Transverse colon (tissue), 4 donors: ENCODE data around the gene MYH15. TPM values are rescaled to one million over a fixed set of nuclear protein-coding genes. Genes with fewer than 3 reads are reported as not detected.
A peak's percentile ranks its signal among the peaks of the same experiment; 100 is the strongest.

Experiments used
- DNase-seq: peaks from one replicate; pipeline ENCODE4 v3.0.0-alpha.2; 2019
- H3K27ac ChIP-seq, 4 donors: fragments of 200-600 bp; sonication (generic); 2 replicates each; pipeline ENCODE4 v1.5.1; 2016 to 2018; ENCODE audit warnings: inconsistent platforms in 4 of 4
- H3K27me3 ChIP-seq: fragments of 200-600 bp; sonication (generic); 2 replicates; pipeline ENCODE4 v1.5.1; 2017; ENCODE audit warnings: inconsistent platforms
- H3K36me3 ChIP-seq, 4 donors: fragments of 200-600 bp; sonication (generic); 2 replicates each; pipeline ENCODE4 v1.5.1; 2017 to 2019; ENCODE audit warnings: inconsistent platforms in 4 of 4
- H3K4me1 ChIP-seq, 4 donors: fragments of 200-600 bp; sonication (generic); 2 replicates each; pipeline ENCODE4 v1.5.1; 2017 to 2020; ENCODE audit warnings: inconsistent platforms in 4 of 4
- H3K4me3 ChIP-seq, 4 donors: fragments of 200-600 bp; sonication (generic); 1 replicate in 1 of 4; 2 replicates in 3 of 4; pipeline versions ENCODE4 v1.5.1 to v1.6.1; 2017 to 2019; ENCODE audit warnings: inconsistent platforms in 4 of 4
- H3K9me3 ChIP-seq, 2 donors: fragments of 200-600 bp; sonication (generic); 2 replicates each; pipeline ENCODE4 v1.5.1; 2017 to 2019; ENCODE audit warnings: inconsistent platforms in 2 of 2
- CTCF ChIP-seq, 5 experiments: fragments of 200-600 bp in 3 of 5; fragments of 450-650 bp in 2 of 5; sonication (generic) in 3 of 5; IDR thresholded peaks; 1 replicate in 2 of 5; 2 replicates in 3 of 5; pipeline ENCODE4 v1.5.1; 2016 to 2017; ENCODE audit warnings: antibody characterized with exemption in 5 of 5, inconsistent platforms in 3 of 5, mild to moderate bottlenecking in 2 of 5, moderate library complexity in 1 of 5
- EP300 ChIP-seq: sonication (generic); formaldehyde crosslinking; IDR thresholded peaks from one replicate; pipeline ENCODE4 v1.6.1; 2017; ENCODE audit warnings: antibody characterized with exemption, low read depth
- POLR2A ChIP-seq: fragments of 450-650 bp; IDR thresholded peaks from one replicate; pipeline ENCODE4 v1.6.1; 2016; ENCODE audit warnings: antibody characterized with exemption, mild to moderate bottlenecking, moderate library complexity
- POLR2AphosphoS5 ChIP-seq, 3 donors: sonication (generic); formaldehyde crosslinking; IDR thresholded peaks; one replicate each; pipeline ENCODE4 v1.6.1; 2016; ENCODE audit warnings: antibody characterized with exemption in 3 of 3
- WGBS, 2 donors: methylation state at CpG; one replicate each; pipeline ENCODE4 v1.1.5; 2018; ENCODE audit warnings: low coverage in 1 of 2; 5-methylcytosine and 5-hydroxymethylcytosine counted together
- in situ Hi-C, 4 donors: fragments of 200-750 bp; cut with MboI; loops; one replicate each; pipeline versions ENCODE4 v1.15.0 to v1.15.1; 2017; ENCODE audit warnings: low sequenced_read_pairs in 3 of 4, low pct_ligation_motif_present in 1 of 4, low pct_unique_long_range_greater_than_20kb in 1 of 4
- intact Hi-C: fragments of 100-400 bp; cut with DNase I; formaldehyde crosslinking; loops from one replicate; pipeline ENCODE4 v1.15.1; 2023; ENCODE audit warnings: low total_unique reads
- total RNA-seq, 4 donors: library from RNA; depleted of rRNA; stranded (reverse); fragments of >200 nt; gene quantifications; one replicate each; pipeline ENCODE4 v1.1.0, GENCODE V29; 2016

The MYH15 gene
- total RNA-seq, 4 donors from 2014 or later, result 0.16 to 0.41 TPM; not detected in 2

DNA sequence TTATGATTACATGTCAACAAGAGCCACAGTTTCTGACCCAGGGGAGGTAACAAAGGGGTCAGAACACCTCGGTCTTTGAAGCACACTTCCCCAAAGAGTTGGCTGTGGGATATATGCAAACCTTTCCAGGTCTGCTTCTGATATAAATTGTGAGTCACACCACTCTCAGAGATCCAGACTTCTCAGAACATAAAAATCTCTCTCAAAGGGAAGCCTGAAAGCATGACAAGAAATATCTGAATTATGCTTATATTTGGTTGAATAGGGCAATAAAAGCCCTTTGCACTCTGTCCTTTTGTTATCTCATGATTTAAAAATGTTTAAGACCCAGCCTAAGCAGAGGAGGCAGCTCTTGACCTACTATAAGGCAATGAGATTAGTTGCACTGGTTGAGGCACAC, 56.8 kb downstream of the MYH15 start:
- peaks cover 0 to 9% (median 3%) of the 10 kb centered on the region in 4 donors for H3K4me1 ChIP-seq
- 43 to 48% methylated on average over 1 of the region's 1 CpG for WGBS, 2 donors
- no peaks in the 10 kb centered on the region for H3K36me3 ChIP-seq
- DNase-seq, result no peak
- intact Hi-C loops, result no loop called here
- H3K4me3 ChIP-seq, result no peak overlapping the region
- peak overlapping the region in 2 of 4 donors; percentile 2 to 48 for H3K27ac ChIP-seq
- TF ChIP-seq POLR2AphosphoS5 (IDR thresholded peaks at IDR 0.05), result no peak
- TF ChIP-seq POLR2A, result no peak
- no peak for TF ChIP-seq EP300
- TF ChIP-seq CTCF (IDR thresholded peaks at IDR 0.05), result no peak
- in situ Hi-C loops, result no loop called here
- H3K27me3 ChIP-seq, result no peaks in the 10 kb centered on the region
- H3K9me3 ChIP-seq, result peaks cover 0 to 3% of the 10 kb centered on the region in 2 donors

DNA sequence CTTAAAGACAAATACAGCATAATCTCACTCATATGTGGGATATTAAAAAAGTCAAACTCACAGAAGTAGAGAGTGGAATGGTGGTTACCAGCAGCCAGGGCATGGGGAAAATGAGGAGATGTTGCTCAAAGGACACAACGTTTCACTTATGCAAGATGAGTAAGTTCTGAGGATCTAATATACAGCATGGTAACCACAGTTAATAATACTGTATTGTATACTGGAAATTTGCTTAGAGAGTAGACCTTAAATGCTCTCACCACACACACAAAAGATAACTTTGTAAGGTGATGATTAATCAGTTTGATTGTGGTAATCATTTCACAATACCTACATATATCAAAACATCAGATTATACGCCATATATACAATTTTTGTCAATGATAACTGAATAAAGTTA, 60.0 kb downstream of the MYH15 start:
- Histone ChIP-seq H3K4me1 (peaks cover 0 to 9% (median 3%) of the 10 kb centered on the region in 4 donors), H3K4me3 (no peak overlapping the region), H3K27ac (no peak overlapping the region), H3K27me3 (no peaks in the 10 kb centered on the region), H3K36me3 (no peaks in the 10 kb centered on the region), H3K9me3 (peaks cover 22 to 26% of the 10 kb centered on the region in 2 donors)
- TF ChIP-seq CTCF (IDR thresholded peaks at IDR 0.05) (no peak), POLR2AphosphoS5 (IDR thresholded peaks at IDR 0.05) (no peak), POLR2A (no peak)
- 42 to 50% methylated on average over 2 of the region's 2 CpGs for WGBS, 2 donors
- intact Hi-C loops (no loop called here), in situ Hi-C loops (no loop called here)
- DNase-seq, result no peak

DNA sequence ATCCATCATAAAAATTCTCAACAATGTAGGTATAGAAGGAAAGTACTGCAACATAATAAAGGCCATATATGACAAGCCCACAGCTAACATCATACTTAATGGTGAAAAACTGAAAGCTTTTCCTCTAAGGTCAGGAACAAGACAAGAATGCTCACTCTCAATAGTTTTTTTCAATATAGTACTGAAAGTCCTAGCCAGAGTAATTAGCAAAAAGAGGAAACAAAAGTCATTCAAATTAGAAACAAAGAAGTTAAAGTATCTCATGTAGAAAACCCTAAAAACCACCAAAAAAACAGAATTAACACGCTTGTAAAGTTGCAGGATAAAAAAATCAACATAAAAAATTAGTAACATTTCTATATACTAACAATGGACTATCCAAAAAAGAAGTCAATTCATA, 61.8 kb downstream of the MYH15 start:
- in situ Hi-C loops, result no loop called here
- intact Hi-C loops, result no loop called here
- H3K4me1 ChIP-seq, result peaks cover 0 to 9% (median 3%) of the 10 kb centered on the region in 4 donors
- H3K4me3 ChIP-seq, result no peak overlapping the region
- WGBS, 2 donors, result 74 to 78% methylated on average over 1 of the region's 1 CpG
- no peak for DNase-seq
- H3K36me3 ChIP-seq, result no peaks in the 10 kb centered on the region
- no peak for TF ChIP-seq EP300
- H3K27me3 ChIP-seq, result no peaks in the 10 kb centered on the region
- peaks cover 22 to 26% of the 10 kb centered on the region in 2 donors for H3K9me3 ChIP-seq
- H3K27ac ChIP-seq, result no peak overlapping the region

DNA sequence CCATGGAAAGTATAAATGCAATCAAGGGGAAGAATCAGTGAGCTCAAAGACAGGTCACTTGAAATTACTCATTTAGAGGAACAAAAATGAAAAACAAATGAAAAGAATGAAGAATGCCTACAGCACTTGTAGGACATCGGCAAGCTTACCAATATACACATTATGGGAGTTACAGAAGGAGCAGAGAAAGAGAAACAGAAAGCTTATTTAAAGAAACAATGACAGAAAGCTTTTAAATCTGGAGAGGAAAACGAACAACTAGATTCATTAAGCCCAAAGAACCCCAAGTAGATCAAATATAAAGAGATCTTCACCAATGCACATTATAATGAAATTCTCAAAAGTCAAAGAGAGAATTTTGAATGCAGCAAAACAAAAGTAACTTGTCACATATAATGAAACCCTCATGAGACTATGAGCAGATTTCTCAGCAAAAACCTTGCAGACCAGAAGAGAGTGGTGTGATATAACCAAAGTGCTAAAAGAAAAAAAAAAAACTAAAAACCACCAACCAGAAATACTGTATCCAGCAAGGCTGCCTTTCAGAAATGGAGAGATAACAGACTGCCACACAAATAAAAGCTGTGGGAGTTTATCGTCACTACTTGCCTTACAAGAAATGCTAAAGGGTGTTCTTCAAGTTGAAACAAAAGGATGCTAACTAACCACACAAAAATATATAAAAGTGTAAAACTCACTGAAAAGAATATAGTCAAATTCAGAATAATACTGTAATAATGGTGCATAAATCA, 63.1 kb downstream of the MYH15 start:
- DNase-seq, result no peak
- Histone ChIP-seq H3K4me3 (no peak overlapping the region), H3K27ac (no peak overlapping the region), H3K36me3 (no peaks in the 10 kb centered on the region), H3K4me1 (no peaks in the 10 kb centered on the region), H3K27me3 (no peaks in the 10 kb centered on the region), H3K9me3 (peaks cover 22 to 26% of the 10 kb centered on the region in 2 donors)
- intact Hi-C loops (no loop called here), in situ Hi-C loops (no loop called here)
- 84 to 89% methylated on average over 3 of the region's 3 CpGs for WGBS, 2 donors
- TF ChIP-seq CTCF (IDR thresholded peaks at IDR 0.05), result no peak
- TF ChIP-seq POLR2A, result no peak
- TF ChIP-seq POLR2AphosphoS5 (IDR thresholded peaks at IDR 0.05), result no peak
- TF ChIP-seq EP300, result no peak

DNA sequence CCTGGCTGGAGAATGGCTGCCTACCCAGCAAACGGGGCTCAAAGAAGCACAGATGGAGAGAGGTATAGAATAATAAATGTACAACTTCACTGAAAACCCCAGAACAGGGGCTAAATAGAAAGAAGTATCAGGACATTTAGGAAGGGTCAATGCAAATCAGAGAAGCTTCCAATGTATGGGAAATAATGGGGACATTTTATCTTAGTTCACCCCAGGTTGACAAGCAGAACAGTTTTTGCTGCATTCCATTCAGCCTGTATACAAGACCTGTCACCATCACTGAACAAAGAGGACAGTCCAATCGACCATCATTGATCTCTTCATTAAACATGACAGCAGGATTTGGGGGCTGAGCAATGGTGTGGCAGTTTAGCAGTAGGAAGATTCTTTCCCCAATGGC, 68.1 kb downstream of the MYH15 start:
- no peaks in the 10 kb centered on the region for H3K36me3 ChIP-seq
- in situ Hi-C loops (no loop called here), intact Hi-C loops (no loop called here)
- H3K27me3 ChIP-seq, result no peaks in the 10 kb centered on the region
- H3K27ac ChIP-seq, result no peak overlapping the region
- no peak overlapping the region for H3K4me3 ChIP-seq
- no peak for DNase-seq
- WGBS, 2 donors, result 75 to 83% methylated on average over 2 of the region's 2 CpGs
- TF ChIP-seq EP300, result no peak
- no peak for TF ChIP-seq CTCF (IDR thresholded peaks at IDR 0.05)
- no peak for TF ChIP-seq POLR2A
- TF ChIP-seq POLR2AphosphoS5 (IDR thresholded peaks at IDR 0.05), result no peak
- H3K4me1 ChIP-seq, result peaks cover 0 to 9% (median 0%) of the 10 kb centered on the region in 4 donors
- H3K9me3 ChIP-seq, result peaks cover 14 to 16% of the 10 kb centered on the region in 2 donors
